Bronchial epithelial cell (primary cell): ENCODE results near the gene SPATA24. TPM values are rescaled to one million over a fixed set of nuclear protein-coding genes. Genes with fewer than 3 reads are reported as not detected.

Experiments used
- DNase-seq: peaks from one replicate; pipeline ENCODE4 v3.0.0-alpha.2; 2010; ENCODE audit warnings: low read depth
- FAIRE-seq: peaks from 2 replicates; lab custom pipeline; 2011; peaks lifted over from hg19 to GRCh38; lab: Jason Lieb, UNC
- H3K27me3 ChIP-seq: 2 replicates; pipeline ENCODE4 v1.5.1; 2011; ENCODE audit warnings: low read length; ENCODE audit not compliant: control insufficient read depth, insufficient read depth
- H3K36me3 ChIP-seq: 2 replicates; pipeline ENCODE4 v1.5.1; 2011; ENCODE audit warnings: low read length; ENCODE audit not compliant: control insufficient read depth, insufficient read depth
- H3K4me3 ChIP-seq: 2 replicates; pipeline ENCODE4 v1.5.1; 2011; ENCODE audit warnings: mild to moderate bottlenecking, low read depth, low read length, control low read depth
- total RNA-seq: library from RNA; depleted of rRNA; stranded (reverse); fragments of >200 nt; gene quantifications from 2 replicates; pipeline ENCODE4 v1.2.1, GENCODE V29; 2014
- TF ChIP-seq, protein P1 (sequence below): IDR thresholded peaks from 2 replicates; pipeline ENCODE4 v1.5.1; 2011; ENCODE audit warnings: mild to moderate bottlenecking, moderate library complexity, low read length, control low read depth, inconsistent platforms; ENCODE audit not compliant: insufficient read depth, severe bottlenecking

The SPATA24 gene
- total RNA-seq, 1 donor from 2014 or later, result 6.1 TPM

DNA sequence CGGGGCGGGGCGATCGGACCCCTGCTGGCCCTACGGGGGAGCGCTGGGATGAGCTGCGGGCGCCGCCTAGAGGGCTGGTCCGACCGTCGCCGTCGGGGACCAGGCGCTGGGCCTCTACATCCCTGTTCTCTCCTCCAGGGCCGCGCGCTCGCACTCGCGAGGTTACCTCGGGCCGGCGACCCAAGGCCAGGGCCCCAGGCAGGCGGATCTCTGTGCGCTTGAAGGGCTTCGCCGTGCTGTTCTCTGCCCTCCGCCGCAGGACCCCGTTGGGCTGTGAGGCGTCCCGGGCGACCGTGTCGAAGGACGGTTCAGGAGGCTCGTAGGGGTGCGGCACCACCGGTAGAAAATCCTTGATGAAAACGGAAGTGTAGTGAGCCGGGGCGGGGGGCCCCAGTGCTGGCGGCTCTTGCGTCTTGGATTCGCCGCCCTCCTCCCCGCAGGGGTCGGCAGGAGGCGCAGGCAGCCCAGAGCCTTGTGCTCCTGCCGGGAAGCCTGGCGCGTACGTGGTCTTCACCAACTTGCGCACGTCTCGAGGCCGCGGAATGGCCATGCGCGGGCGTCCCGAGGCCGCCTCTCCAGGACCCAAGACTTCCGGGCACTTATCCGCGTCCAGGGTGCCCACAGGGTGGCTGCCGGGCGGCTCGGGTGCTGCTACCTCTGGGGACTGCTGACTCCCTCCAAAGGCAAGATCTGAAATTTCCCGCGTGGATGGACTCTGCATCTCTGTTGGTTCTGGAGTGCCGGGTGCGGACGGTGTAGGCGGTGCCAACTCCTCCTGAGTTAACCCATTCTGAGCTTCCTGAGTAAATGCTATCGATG lies 11.0 kb downstream of the SPATA24 start:
- Histone ChIP-seq H3K4me3 (peak overlapping the region; percentile 43), H3K36me3 (no peaks in the 10 kb centered on the region), H3K27me3 (no peaks in the 10 kb centered on the region)
- TF ChIP-seq, protein P1, sequence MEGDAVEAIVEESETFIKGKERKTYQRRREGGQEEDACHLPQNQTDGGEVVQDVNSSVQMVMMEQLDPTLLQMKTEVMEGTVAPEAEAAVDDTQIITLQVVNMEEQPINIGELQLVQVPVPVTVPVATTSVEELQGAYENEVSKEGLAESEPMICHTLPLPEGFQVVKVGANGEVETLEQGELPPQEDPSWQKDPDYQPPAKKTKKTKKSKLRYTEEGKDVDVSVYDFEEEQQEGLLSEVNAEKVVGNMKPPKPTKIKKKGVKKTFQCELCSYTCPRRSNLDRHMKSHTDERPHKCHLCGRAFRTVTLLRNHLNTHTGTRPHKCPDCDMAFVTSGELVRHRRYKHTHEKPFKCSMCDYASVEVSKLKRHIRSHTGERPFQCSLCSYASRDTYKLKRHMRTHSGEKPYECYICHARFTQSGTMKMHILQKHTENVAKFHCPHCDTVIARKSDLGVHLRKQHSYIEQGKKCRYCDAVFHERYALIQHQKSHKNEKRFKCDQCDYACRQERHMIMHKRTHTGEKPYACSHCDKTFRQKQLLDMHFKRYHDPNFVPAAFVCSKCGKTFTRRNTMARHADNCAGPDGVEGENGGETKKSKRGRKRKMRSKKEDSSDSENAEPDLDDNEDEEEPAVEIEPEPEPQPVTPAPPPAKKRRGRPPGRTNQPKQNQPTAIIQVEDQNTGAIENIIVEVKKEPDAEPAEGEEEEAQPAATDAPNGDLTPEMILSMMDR, result peak; percentile 80
- FAIRE-seq (no peak), DNase-seq (peak; percentile 54)

DNA sequence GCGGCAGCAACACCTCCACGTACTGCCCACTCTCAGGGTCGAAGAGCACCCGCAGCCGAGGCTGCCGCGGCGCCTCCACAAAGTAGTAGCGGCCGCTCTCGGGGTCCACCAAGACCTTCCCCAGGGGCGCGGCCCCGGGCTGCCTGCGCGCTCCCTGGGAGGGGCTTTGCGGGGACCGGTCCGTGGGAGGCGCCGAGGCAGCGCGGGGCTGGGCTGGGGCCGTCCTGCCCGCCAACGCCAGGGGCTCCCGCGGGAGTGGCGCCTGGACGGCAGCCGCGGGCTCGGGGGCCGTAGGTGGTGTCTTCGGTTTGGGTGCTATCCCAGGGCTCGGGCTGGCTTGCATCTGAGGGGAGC lies 11.6 kb downstream of the SPATA24 start:
- FAIRE-seq, result no peak
- TF ChIP-seq, protein P1, result no peak
- Histone ChIP-seq H3K4me3 (peak overlapping the region; percentile 43), H3K36me3 (no peaks in the 10 kb centered on the region), H3K27me3 (no peaks in the 10 kb centered on the region)
- no peak for DNase-seq

DNA sequence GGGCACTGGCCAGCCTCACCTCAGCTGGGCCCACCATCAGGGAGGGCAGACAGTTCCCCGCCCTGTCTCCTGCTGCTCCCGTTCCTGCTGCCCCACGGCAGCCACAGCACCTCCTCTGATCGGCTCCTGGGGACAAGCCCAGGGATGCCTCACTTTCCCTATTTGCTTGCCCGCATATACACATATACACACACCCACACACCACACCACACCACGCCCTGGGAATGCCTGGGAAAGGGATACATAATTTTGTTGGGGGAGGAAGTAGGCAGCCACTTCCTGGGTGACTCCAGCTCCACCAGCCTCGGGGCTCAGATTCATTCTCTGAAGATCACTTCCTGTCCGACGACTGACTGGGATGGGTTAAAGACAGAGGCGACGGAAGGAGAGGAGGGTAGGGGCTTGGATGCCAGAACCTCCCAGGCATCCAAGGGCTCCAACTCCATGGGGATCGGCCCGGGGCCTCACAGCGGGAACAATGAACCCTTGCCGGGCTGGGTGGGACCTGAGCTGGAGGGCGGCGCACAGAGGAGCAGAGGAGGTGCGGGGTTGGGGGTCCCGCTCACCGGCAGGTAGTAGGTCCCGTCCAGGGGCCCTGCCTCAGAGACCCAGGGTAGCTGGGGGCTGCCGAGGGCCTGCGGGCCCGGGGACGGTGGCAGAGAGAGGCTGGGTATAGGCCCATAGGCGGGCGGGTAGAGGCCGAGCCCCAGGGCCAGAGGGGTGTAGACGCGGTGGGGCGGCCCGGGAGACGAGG lies 12.1 kb downstream of the SPATA24 start:
- peak; percentile 94 for DNase-seq
- H3K36me3 ChIP-seq, result no peaks in the 10 kb centered on the region
- no peaks in the 10 kb centered on the region for H3K27me3 ChIP-seq
- TF ChIP-seq, protein P1, result no peak
- peak; percentile 55 for FAIRE-seq
- H3K4me3 ChIP-seq, result peak overlapping the region; percentile 43

DNA sequence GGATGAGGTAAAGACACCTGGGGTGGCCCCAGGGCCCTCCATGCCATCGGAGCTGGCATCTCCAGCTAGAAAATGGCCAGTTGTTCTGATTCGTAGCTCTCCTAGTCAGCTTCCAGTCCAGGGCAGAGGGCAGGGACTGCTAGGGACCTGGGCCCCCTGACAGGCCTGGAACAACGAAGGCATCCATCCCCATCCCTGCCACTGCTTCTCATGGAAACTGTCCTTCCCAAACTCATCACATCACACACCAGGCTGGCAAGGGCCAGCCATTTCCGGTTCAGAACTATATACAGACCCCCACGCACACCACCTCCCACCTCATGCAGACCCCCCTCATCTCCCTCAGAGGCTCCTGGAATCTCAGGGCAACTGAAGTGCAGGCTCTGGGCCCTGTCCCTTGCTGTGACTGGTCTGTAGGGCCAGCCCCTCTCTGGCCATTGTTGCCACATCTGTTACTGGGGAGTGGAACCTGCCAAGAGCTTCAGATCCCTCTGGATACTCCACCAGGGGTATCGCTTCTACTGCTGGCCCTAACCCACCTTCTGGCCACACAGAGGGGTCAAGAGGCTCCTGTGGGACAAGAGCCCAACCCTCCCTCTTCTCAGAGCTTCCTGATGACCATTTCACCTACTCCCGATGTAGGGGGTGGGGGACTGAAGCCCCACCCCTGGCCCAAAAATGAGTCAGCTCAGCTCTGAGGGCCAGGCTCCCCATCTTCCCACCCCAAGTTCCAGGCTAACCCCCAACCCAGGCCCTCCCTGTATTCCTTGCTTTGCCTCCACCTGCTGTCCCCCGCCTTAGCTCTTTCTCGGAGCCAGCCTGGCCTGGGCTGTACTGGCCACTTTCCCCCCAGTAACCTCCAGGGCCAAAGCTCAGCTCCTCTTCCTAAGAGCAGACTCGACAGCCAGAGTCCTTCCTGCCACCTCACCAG lies 13.0 kb downstream of the SPATA24 start:
- TF ChIP-seq, protein P1, result no peak
- DNase-seq (peak; percentile 41), FAIRE-seq (no peak)
- no peaks in the 10 kb centered on the region for H3K27me3 ChIP-seq
- H3K36me3 ChIP-seq, result no peaks in the 10 kb centered on the region
- no peak overlapping the region for H3K4me3 ChIP-seq

DNA sequence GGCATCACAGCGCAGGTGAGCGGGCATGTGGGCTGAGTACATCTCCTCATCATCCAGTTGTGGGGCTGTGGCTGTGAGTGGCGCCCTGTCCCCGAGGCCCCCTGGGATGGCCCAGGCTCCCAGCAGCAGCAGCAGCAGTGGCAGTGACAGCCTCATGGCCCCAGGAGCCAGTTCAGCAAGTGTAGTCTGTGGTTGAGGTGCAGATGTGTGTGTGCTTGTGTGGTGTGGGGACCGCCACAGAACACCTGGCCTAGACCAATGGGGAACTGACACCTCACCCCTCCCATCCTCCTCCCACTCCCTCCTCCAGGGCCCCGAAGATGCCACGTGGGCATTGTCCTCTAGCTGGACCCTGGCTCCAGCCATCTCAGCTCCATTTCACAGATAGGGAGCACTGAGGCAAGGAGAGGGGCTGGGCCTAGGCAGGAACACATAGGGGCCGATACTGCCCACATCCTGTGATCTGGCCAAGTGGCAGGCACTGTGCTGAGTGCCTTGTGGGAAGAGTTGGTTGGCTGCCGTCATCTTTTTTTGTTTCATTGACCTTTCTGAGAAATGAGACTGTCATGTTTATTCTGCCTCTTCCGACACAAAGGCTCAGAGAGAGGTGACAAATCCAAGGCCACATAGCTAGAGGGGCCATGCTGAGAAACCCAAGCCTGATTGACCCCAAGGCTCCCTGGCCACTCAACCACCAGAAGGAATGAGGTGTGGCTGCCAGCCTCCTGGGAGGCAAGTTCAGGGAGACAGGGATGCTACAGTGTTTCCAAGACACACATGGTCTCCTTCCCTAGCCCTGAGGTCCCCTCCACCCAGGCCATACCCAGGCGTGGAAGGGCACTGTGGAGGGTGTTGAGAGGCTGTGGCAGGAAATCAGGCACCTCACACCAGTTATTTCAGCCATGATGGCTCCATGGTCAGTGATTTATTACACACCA lies 13.9 kb downstream of the SPATA24 start, which contains the start of gene MZB1:
MZB1 (minus strand) TSS at position 213 of the 938 bp plus-strand sequence; CDS start at position 156, 57 bp downstream.
- no peak within 1 kb of the TSS for H3K4me3 ChIP-seq
- no peaks in the 10 kb centered on the region for H3K27me3 ChIP-seq
- FAIRE-seq (no peak), DNase-seq (no peak)
- H3K36me3 ChIP-seq, result no peaks in the 10 kb centered on the region
- TF ChIP-seq, protein P1, result no peak
